ENCODE data around the gene BMP6.

The BMP6 gene

DNA sequence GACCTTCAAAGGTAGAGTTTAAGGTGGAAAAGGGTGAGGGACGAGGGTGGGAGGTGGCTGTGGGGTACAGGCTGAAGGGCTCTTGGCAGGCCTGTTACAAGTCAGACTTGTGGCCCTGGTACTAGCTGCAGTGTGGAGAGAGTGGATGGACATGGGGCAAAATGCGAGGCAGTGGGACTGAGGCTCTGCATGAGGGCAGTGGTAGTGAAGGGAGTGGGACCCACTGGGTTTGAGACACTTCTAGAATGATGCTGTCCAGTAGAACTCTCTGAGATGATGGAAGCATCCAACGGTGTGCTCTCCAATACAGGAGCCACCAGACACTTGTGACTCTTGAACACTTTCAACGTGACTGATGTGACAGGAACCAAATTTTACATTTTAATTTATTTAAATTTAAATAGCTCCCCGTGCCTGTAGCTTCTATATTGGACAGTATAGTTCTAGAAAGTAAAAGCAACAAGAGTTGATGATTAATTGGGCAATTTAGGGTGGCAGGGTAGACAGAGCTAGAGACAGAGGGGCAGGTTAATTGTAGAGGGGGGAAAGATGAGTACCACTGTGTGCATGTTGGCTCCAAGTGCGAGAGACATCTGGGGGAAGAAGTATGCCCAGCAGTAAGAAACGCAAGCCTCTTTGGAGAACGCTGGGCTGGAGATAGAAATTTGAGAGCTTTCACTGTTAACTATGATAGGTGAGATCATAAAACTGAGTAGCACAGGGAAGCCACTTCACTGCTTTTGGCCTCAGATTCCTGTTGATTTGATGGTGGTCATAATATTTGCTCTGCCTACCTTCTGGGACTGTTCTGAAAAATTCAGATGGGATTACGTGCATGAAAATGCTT is 107.2 kb downstream of the BMP6 start:
- no peak for DNase-seq (ENCODE audit: low spot score)

DNA sequence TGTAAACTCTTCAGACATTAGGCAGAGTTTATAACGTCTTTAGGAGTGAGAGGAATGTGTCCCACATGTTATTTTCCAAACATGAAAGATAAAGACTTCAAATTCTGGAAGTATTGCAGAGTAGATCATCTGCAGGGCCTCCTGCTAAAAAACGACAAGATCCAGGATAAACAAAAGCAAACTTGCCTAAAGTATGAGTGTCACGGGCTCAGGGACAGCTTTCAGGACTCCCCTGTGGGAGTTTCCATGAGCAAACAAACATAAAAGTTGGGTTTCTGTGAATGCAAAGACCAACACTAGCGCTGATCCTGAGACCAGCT is 107.8 kb downstream of the BMP6 start:
- DNase-seq (ENCODE audit: low spot score): no peak

DNA sequence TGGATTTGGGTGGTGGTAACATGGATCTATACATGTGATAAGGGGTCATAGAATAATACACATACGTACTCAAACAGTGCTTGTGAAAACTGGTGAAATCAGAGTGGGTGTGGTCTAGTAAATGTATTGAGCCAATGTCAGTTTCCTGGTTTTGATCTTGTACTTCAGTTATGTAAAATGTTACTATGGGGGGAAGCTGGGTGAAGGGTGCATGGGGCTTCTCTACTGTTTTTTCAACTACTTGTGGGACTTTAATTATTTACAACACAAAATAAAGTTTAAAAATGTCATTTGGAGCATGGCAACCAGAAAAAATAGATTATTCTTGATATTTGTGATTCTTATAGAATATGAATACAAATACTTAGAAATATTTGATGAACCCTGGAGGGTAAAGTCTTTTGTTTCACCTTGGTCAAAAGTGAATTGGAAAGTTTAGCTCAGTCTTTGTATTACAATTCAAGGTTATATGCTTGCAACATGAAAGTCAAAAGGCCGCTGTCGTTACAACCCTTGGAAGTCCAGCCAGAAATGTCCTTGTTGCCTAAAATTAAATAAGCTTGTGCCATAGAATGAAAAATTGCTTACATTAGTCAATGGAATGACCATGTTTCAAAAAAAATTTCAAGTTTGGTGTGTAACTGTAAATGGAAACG is 110.6 kb downstream of the BMP6 start:
- DNase-seq (ENCODE audit: low spot score): no peak

DNA sequence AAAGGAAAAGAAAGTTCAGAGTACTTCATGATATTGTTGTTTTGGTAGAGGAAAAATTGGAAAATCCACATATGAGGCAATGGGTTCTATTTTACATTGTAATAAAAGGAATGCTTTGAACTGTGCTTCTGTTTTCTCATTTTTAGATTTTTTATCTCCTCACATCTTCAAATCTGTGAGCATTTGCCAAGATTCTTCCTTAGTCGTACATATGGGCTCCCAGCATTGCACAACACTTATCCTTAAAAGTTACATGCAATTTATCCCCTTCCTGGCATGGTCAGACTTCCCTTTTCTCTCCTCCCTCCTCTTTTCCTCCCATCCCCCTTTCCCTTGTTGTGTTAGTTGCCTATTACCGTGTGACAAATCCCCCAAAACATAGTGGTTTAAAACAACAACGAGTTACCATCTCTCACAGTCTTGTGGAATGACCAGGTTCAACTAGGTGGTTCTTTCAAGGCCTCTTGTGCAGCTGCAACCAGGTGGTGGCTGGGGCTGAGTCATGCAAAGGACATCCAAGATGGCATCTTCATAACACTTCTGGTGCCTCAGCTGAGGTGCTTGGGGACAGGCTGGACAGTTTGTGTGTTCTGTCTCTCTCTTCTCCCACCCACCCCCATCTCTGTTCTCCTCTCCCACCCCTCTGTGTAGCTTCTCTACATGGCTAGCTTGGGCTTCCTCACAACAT is 116.0 kb downstream of the BMP6 start:
- no peak for DNase-seq (ENCODE audit: low spot score)

DNA sequence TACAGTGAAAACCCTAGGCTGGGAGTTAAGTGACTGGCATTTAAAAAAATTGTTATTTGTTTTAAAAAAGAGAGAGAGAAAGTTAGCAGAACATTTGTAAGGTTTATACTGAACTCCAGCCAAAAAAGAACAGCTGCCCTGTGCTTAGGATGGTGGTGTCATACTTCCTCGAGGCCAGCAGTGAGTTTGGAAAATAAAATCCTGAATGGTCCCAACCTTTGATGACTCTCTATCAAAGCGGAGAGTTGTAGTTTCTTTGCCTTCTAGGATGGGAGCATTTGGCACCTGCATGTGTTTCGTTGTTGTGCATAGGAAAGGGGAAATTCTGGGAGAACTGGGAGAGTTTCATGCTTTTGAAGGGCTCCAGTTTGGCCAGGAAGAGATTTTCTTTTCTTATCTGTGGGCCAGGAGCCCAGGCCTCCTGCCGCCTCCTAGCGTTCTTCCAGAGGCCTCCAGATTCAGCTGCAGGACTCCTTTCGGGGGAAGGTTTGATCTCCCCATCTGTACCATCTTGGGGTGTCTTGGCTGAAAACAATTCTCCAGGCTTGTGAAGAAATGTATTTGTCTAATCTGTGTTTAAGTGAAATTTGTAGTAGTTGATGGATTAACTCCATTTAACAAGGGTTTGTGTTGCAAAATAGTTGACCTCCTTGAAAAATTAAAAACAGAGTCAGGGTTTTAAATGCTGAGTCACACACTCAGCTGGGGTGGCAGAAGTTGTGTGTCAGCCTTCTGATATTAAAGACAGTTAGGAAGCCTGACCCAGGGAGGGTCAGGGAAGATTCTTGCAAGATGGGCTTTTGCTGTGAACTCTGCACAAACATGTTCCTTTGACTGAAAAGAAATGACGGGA is 121.3 kb downstream of the BMP6 start:
- no peak for DNase-seq (ENCODE audit: low spot score)

DNA sequence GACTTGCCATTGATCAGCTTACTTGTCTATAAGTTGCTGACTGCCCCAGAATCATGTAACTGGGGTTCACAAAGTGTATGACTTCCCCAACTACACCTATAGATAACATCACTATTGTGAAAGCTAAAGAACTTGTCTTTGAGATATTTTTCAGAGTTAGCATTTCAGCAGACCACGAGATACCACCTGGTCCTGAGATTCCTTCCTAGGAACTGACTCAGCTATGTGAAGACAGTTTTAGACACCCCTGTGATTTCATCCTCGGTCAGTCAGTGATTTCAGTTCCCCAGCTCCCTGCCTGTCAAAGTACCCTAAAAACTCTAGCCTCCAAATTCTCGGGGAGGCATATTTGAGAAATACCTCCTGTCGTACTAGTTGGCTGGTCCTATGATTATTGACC is 122.3 kb downstream of the BMP6 start:
- no peak for DNase-seq (ENCODE audit: low spot score)

DNA sequence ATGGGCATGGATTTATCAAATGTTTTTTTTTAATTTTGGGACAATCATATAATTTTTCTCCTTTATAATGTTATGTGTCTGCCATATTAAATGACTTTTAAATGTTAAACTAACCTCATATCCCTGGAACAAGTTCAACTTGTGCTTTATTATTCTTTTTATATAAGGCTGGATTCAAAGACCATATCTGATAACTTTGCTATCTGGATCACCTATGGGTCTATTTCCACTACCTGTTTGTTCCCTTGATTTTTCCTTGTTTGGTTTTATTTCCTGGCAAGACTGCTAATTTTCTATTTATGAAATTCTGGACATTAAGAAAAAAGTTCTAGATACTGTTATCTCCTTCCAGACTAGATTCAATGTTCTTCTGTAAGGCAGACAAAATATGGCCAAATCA is 125.9 kb downstream of the BMP6 start:
- DNase-seq (ENCODE audit: low spot score): no peak

DNA sequence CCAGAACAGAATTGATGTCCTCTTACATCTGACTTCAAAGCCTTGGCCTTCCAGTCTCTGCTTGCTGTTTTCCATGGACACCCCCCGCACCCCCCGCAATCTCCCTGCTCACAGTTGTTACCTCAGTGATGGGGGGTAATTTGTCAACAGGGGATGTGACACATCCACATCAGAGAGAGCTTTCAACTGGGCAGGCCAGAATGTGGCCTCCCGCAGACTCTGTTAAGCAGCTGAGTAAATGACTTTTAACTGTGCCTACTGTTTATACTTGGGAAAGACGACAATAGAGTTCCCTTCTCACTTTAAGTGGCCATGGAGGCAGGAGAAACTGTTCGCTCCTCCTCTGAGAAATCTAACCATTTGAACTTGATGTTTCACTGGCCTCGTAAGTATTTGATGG is 133.7 kb downstream of the BMP6 start:
- DNase-seq (ENCODE audit: low spot score): no peak

DNA sequence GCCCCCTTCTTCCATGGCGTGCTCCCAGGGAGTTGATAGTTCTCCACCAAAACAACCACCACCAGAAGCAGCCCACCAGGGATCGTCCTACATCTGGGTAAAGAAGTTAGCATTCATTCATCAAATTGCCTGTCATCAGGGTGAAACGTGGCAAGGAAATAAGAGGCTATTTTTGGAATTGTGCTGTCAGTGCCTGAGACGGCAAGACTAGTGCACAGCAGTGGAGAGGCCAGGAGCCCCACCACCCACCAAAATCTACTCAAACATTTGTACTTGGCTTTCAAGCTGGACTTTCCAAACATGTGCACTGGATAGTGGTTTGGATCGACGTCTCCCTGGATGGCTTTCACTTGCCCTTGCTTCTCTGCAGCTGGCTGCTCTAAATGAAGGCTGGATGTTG is 139.9 kb downstream of the BMP6 start:
- no peak for DNase-seq (ENCODE audit: low spot score)

DNA sequence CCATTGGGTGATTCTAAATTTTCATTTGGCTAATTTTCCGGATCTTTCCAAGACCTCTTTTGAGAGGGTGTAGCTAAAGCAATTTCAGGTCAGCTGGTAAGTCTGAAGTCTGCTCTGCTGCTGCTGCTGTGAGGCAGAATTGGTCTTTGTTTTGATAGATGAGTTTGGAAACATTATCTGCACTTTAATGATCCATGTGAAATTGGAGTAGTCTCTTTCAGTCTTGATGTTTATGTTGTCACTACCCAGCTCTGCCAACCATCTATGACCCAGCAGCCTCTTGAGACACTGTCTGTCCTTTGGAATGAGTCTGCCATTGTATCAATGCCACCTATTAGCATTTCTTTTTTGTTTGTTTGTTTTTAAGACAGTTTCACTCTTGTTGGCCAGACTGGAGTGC is 140.6 kb downstream of the BMP6 start:
- DNase-seq (ENCODE audit: low spot score): no peak

DNA sequence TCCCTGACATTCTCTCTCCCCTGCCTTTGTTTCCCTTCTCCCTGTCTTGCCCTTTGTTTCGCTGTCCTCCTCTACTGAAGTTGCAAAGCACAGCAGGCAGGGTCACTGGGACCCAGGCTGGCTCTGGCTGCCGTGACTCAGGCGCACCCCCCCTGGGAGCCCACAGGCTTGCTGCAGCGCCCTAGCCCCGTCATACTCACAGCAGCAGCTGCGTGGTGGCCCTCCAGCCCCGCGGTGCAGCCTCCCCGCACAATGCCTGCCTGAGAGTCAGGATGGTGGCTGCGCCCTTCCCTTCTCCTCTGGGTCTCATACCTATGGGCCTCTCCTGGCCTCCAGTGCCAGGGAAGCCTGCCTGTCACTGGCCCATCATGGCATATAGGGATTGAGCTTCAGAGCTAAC is 143.0 kb downstream of the BMP6 start:
- DNase-seq (ENCODE audit: low spot score): no peak

DNA sequence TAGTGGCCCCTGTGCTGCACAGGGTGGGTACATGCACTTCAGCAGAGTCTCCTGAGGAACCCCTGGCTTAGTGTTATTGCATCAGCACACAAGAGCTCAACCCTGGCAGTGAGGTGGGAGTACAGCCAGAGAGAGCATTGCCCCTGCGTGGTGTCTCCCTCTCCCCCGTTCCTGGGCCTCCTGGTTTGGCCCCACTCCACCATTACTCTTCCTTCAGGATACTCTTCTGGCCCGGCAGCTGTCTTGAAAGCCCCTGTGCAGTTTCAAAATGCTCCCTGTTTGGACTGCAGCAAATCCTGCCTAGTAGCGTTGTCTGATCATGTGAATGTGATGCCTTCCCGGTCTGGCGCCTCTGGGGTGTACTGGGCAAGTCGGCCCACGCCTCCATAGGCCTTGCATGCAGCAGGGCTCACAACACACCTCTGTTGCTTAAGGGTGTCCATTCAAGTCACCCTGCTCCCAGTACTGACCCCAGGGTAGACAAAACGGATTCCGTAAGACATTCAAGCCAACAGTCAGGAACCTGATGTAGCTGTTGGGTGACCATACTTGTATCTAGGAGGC is 152.6 kb downstream of the BMP6 start:
- DNase-seq (ENCODE audit: low spot score): no peak

DNA sequence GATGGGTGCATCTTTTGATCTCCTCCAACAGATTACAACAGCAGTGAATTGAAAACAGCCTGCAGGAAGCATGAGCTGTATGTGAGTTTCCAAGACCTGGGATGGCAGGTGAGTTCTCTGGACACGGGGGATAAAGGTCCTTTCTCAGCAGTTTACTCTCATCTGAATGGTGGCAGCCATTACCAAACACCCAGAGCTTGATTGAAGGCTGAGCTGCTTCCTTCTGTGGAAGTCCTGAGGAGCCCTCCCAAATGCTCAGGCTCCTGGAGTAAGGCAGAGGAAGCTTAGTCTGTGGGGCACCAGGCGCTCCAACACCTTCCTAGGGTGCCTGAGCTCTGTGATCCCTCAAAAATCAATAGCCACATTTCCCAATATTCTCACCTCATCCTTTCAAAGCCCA is 153.1 kb downstream of the BMP6 start:
- DNase-seq (ENCODE audit: low spot score): no peak

DNA sequence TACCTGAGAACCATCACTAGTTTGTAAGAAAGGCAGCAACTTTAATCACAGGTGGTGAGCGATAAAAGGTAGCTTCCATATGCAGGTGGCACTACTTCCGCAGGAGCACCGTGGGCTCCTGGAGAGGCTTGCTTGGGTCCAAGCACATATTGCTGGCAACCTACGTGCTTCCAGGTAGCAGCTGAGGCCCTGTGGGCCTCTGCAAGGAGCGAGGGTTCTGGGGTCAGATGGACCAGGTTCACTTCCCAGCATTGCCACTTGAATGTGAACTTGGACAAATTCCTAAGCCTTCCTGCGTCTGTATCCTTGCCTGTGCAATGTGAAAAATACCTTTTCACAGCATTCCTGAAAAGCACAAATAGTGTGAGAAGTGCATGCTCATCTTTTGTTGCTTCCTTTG is 153.7 kb downstream of the BMP6 start:
- no peak for DNase-seq (ENCODE audit: low spot score)

DNA sequence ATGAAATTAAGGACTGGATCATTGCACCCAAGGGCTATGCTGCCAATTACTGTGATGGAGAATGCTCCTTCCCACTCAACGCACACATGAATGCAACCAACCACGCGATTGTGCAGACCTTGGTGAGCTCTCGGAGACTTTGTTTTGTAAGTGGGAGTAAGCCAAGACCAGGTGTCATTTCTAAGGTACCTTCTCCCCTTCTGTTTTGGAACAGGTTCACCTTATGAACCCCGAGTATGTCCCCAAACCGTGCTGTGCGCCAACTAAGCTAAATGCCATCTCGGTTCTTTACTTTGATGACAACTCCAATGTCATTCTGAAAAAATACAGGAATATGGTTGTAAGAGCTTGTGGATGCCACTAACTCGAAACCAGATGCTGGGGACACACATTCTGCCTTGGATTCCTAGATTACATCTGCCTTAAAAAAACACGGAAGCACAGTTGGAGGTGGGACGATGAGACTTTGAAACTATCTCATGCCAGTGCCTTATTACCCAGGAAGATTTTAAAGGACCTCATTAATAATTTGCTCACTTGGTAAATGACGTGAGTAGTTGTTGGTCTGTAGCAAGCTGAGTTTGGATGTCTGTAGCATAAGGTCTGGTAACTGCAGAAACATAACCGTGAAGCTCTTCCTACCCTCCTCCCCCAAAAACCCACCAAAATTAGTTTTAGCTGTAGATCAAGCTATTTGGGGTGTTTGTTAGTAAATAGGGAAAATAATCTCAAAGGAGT is 154.2 kb downstream of the BMP6 start:
- no peak for DNase-seq (ENCODE audit: low spot score)

DNA sequence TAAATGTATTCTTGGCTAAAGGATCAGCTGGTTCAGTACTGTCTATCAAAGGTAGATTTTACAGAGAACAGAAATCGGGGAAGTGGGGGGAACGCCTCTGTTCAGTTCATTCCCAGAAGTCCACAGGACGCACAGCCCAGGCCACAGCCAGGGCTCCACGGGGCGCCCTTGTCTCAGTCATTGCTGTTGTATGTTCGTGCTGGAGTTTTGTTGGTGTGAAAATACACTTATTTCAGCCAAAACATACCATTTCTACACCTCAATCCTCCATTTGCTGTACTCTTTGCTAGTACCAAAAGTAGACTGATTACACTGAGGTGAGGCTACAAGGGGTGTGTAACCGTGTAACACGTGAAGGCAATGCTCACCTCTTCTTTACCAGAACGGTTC is 154.8 kb downstream of the BMP6 start:
- no peak for DNase-seq (ENCODE audit: low spot score)

DNA sequence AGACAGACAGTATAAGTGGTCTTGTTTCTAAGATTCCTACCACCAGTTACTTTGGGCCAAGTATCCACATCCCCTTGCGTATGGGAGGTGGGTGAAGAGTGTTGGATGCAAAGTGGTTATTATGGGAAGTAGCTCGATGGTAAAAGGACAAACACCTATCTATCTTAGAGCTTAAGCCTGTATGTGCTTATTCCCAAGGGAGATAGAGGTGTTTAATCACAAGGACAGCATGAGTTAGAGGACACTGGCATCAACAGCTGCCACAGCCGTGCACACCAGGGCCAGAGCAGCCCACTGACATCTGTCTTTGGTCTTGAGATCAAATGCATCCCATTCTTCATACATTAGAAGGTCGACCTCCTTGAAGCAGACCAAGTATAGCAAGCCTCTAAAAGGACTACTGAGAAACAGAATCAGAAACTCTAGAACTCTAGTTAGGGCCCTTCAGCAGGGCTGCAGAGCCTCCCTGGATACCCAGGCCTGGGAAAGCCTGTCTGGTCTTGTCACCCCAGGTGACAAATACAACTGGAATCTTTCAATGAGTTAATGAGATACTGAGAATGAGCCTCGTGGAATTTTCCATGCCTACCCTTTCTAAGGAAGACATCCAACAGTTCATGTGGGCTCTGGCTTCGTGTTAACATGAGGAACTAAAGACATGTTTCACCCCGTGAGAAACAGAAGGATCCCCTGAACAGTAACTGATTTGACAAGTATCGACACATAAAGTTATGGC is 156.0 kb downstream of the BMP6 start:
- DNase-seq (ENCODE audit: low spot score): no peak

DNA sequence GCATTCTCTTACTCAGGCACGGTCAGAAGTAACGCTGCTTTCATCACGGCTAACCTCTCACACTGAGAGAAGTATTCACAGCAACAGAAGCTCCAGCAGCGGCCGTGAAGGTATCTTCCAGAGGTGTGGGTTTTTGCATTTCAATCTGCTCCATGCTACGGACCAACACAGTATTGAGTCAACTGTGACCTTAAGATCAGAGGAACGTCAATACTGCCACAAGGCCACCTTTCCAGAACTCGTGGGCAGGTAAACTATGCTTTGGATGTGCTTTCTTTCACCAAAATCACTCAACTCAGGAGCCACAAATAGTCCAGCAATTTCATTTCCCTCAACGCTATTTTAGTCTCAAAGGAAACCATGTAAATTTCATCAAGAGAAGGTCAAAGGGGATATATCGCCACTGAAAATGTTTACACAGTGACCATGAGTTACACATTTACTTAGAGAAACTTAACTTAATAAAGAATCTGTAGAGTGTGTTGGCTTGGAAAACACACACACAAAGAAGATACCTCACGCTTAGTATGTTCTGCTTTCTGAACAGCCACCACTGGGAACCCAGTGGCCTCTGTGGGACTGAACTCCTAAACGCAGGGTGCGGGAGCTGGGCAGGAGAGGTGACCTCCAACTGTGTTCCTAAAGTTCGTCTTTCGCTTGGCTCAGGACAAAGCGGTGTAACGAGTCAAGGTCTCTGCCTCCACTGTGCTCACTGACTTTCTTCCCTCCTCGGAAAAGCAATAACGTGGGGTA is 156.8 kb downstream of the BMP6 start:
- no peak for DNase-seq (ENCODE audit: low spot score)

DNA sequence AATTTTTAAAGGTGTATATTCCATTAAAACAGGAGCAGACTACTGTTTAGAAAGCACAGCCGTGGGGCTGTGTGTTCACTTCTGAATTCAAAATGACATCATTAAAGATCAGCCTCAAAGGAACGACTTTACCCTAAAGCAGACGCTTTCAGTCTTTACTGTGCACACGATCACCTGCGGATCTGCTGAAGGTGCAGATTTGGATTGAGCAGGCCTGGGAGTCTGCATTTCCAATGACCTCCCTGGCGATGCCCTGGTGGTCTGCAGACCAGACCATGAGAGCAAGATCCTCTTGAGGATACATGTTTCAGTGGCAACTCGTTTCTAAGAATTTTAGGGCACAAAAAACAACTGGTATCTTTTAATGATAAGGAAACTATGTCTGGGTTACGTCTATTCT is 157.5 kb downstream of the BMP6 start:
- no peak for DNase-seq (ENCODE audit: low spot score)

DNA sequence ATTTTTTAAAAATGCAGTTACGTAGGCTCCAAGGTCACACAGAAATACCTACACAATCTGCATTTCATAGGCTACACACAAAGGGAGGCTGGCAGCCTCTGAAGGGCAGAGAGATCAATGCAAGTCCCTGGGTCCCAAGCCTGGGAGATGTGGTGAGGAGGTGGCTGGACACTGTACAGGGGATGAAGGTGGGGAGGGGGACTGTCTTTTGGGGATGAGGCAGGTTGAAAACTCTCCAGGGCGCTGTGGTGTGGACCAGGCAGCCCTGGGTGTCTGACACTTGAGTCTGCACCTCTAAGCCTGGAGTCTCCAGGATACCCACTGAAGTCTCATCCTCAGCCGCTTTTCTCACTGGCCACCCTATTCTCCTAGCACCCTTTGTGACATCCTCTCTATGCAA is 160.2 kb downstream of the BMP6 start:
- DNase-seq (ENCODE audit: low spot score): no peak

All from D341Med (cell line).